Activated naive CD4-positive, alpha-beta T cell treated with anti-CD3 and anti-CD28 coated beads, Interleukin-2, amount 50 U/mL, for 16 hours (primary cell): ENCODE data around the gene ZNF597.
"Not testable (repeated sequence)": the region's sequence is repeated elsewhere in the genome, so short reads cannot be mapped to it uniquely, and the experiment has no call there.

Experiments used
- DNase-seq: peaks from one replicate; pipeline ENCODE4 v3.0.0-alpha.2; 2020

The ZNF597 gene

GRCh38 chr16:3475604-3476375, 32.5 kb upstream of the ZNF597 start:
- DNase-seq: no peak

- not testable (repeated sequence) for DNase-seq
Observed at GRCh38 chr16:3474870-3475269, 31.6 kb upstream of the ZNF597 start.

DNA sequence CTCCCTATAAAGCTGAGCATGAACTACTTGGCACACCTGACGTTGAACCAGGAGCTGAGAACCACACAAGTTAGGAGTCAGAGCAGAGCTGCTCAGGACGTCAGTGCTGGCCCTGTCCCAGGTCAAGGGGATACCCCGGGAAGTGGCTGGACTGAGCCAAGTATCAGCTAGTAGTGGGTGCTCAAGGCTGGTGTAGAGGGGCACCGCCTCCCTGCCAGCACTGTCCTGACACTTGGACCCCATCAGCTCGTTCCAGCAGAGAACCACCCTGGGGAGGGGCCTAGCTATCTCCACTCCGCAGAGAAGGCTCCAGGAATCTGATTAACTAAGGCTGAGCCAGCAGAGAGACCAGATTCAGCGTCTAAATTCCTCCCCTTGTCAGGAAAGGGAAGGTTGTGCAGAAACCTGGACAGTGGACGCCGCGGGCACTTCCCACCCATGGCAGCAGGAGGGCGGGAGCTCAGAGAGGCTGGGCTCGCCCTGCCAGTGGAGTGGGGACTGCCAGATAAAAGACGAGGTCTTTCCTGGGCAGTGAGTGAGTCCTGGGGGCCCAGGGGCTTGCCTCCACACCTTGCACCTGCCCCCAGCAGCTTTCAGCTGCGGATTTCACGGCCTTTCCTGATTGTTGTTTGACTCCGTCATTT, 31.0 kb upstream of the ZNF597 start:
- DNase-seq: no peak

DNA sequence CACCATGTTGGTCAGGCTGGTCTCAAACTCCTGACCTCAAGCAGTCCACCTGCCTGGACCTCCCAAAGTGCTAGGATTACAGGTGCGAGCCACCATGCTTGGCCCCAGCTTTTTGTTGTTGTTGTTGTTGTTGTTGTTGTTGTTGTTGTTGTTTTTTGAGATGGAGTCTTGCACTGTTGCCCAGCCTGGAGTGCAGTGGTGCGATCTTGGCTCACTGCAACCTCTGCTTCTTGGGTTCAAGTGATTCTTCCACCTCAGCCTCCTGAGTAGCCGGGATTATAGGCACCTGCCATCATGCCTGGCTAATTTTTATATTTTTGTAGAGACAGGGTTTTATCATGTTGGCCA, 30.3 kb upstream of the ZNF597 start:
- DNase-seq: not testable (repeated sequence)

- DNase-seq: no peak
Observed at GRCh38 chr16:3472878-3473595, 29.7 kb upstream of the ZNF597 start.

- DNase-seq: no peak
Observed at GRCh38 chr16:3471518-3472176, 28.3 kb upstream of the ZNF597 start.

DNA sequence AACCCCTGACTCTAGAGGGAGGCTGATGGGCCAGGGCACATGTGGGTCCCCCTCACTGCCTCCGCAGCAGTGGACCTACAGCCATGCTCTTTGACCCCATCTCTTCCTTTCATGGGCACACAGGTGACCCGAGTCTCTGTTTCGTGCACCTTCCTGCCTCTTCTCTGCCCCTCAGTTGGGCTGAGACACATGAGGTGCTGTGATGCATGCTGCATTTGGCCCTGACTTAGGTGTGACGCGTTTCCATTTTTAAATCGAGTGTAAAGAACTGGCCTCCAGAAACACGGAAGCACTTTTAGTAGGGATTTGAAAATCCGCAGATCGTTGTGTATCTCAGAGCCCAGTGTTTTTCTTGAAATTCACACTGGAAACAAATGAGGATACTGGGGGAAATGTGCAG, 27.4 kb upstream of the ZNF597 start:
- no peak for DNase-seq

DNA sequence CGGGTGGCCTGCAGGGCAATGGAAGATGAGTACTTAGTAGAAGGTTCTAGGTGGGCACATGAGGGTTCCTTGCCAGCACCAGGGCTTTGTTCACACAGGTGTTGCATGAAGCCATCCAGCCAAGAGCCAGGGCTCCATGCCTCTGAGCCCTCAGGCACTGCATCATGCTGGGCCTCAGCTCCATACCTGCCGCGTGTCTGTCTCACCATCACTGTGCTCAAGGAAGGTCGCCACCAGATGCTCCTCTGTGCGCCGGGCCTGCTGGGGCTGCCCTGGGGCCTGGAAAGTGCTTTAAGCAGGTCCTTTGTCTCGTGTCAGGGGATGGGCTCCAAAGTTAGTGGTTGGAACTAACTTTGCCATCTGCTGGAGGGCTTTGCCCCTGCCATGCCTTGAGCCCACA, 26.4 kb upstream of the ZNF597 start:
- DNase-seq: no peak

- DNase-seq: no peak
Observed at GRCh38 chr16:3468501-3468900, 25.2 kb upstream of the ZNF597 start.

DNA sequence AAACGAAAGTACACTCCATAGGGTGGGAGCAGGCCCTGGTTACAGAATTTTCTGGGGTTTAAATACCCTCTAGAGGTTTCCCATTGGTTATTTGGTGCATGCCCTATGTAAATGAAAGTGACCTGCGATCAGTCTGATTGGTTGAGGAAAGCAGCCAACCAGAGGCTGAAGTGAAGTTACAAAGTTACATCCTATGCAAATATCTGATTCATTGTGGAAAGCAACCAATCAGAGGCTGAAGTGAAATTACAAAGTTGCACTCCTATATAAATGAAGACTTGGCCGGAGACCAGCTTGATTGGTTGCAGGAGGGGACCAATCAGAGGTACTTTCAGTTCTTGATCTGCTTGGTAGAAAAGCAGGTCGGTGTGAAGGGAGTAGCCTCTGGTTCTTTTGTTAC, 24.6 kb upstream of the ZNF597 start:
- DNase-seq: no peak

- no peak for DNase-seq
Observed at GRCh38 chr16:3467182-3467581, 23.9 kb upstream of the ZNF597 start.

DNA sequence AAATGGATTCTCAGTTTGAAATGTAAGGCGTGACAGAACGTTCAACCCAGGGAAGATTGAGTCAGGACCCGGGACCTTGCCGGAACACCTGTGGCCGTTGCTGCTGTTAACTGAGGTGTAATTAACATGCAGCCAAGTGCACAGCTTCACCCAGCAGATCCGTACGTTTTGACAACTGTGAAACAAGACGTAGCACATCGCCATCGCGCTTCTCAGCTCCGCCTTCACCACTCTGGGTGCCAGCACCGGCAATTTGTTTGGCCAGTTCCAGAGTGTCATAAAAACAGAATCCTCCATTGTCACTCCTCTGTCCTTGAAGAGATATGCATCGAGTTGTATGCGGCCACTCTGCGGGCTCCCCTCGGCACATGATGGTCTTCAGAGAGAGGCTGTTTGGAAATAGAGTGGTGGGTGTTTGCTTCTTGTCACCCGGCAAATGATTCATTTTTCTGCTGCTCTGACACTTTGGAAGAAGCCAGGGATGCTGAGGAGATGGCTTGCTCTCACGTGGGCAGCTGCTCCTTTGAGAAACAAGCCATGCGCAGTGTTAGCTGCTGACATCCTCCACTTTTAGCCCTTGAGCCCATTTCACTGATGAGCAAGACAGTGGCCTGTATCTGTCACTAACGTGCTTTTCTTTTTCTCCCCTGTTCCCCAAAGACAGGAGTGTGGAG, 22.7 kb upstream of the ZNF597 start:
- no peak for DNase-seq

DNA sequence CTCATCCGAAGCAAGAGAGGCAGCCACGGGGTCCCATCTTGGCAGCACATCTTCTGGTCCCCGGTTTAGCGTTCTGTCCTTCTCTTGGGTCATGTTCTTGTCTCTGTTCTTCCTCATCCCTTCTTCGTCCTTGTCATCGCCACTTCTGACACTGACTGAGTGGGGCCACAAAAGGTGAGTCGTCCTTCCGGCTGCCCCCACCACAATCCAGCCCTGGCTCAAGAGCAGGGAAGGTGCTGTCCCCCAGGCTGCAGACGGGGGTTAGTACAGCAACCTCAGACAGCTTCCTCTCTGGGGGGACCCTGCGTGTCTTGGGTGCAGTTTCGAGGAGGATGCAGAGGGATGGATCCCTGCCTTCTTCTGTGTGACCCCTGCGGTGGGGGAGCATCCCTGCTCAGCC, 22.0 kb upstream of the ZNF597 start:
- DNase-seq: no peak

- peak; percentile 35 for DNase-seq
Observed at GRCh38 chr16:3461151-3461550, 17.8 kb upstream of the ZNF597 start.

GRCh38 chr16:3460585-3460984, 17.3 kb upstream of the ZNF597 start:
- no peak for DNase-seq

- DNase-seq: no peak
Observed at GRCh38 chr16:3460121-3460520, 16.8 kb upstream of the ZNF597 start.

DNA sequence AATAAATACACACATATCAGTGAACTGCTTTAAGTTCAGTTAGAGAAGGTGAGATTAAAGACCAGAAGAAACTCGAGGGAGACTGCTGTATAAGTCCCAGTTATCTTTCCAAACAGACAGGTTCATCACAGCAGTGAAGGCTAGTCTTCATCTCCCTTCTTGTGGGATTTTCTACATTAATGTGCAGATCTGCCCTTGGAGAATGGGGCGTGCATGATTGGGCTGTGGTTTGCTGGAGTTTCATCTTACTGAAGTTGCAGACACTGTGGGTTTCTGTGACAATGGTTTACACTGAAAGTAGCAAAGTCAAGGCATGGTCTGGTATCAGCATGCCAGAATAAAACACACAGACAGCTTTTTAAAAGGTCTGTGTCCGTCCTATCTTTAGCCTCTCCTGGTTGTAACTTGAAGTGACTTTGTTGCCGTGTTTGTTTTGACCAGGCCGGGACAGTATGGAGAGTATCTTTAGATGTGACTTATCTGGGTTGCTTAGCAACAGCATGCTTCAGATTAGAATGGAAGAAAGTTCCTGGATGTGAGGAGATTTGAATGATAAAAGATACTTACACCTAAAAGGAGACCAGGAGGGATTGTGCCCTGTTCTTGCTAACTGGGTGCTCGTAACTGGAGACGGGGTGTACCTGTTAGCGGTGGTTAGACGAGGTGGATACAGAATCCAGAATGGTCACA, 16.2 kb upstream of the ZNF597 start:
- no peak for DNase-seq

GRCh38 chr16:3458852-3459361, 15.6 kb upstream of the ZNF597 start:
- DNase-seq: no peak

DNA sequence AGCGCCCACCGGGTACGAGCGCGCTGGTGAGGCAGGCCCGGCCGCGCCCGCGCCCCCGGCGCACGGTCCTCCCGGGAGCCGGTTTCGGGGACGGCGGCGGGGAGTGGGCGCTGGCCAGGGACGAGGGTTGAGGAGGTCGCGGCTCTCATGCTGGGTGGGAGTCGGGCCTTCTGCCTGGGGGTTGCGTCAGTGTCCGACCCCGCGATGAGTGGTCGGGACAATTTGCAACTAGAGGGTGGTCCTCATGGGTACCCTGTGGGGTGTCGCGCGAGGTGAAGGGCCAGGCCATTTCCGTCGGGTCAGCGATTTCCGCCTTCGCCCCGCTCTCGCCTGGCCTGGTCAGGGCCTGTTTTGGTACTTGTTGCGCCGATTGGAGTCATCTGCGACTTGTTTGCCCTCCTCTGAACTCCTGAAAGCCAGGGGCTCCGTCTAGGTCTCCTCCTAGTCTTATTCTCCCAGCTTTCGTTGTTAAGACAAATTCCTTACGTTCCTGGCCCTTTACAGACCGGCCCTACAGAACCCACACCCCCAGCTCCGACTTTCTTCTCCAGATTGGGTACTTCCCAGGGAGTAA, 15.1 kb upstream of the ZNF597 start:
- DNase-seq: no peak

GRCh38 chr16:3457434-3458252, 14.3 kb upstream of the ZNF597 start:
- peak; percentile 93 for DNase-seq

DNA sequence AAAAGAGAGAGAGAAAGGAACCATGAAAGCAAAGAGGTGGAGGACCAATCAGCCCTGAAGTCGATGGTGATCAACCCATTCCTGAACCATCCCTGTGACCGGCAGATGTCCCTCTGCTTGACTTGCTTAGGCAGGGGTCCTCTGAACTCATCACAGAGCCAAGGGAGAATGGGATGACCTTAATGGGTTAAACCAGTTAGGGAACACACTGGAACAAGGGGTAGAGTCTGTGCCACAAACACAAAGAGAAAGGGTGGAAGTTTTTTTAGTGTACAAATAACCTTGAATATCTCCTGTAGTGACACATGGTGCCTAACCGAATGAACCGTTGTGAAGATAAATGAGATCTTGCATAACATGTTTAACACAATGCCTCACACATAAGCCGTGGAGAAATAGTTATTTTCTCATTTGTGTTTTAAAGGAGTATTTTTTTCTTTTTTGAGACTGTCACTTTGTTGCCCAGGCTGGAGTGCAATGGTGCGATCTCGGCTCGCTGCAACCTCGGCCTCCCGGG, 11.4 kb upstream of the ZNF597 start:
- DNase-seq: no peak
